ENCODE measurements around the gene TRPV3. TPM values are rescaled to one million over a fixed set of nuclear protein-coding genes. Genes with fewer than 3 reads are reported as not detected.
"Not testable (repeated sequence)": the region's sequence is repeated elsewhere in the genome, so short reads cannot be mapped to it uniquely, and the experiment has no call there.

The TRPV3 gene
- total and polyA plus RNA-seq, 2 donors from 2014 or later: 0.13 to 1.2 TPM

GRCh38 chr17:3469529-3469928, 88.1 kb downstream of the TRPV3 start:
- no peak for TF ChIP-seq CTCF (IDR thresholded peaks at IDR 0.05; ENCODE audit: borderline replicate concordance, extremely low read depth, insufficient read depth)
- Histone ChIP-seq H3K4me1 (ENCODE audit: control insufficient read depth in 2 of 3, insufficient read depth in 2 of 3, low read depth in 1 of 3, low read length in 3 of 3) (no peaks in the 10 kb centered on the region), H3K36me3 (ENCODE audit: control insufficient read depth in 2 of 3, insufficient read depth in 3 of 3, low read length in 3 of 3) (no peaks in the 10 kb centered on the region), H3K9me3 (ENCODE audit: control insufficient read depth in 2 of 3, insufficient read depth in 1 of 3, low read length in 3 of 3) (no peaks in the 10 kb centered on the region), H3K9ac (ENCODE audit: low read length in 3 of 3) (no peak overlapping the region), H3K4me3 (ENCODE audit: low read length in 3 of 3) (no peak overlapping the region), H3K27me3 (ENCODE audit: control insufficient read depth, insufficient read depth, low read length) (no peaks in the 10 kb centered on the region), H3K27ac (ENCODE audit: low read depth in 2 of 2, low read length in 2 of 2) (no peak overlapping the region)
- intact Hi-C loops (cut with DNase I): no loop called here
- FAIRE-seq (no peak), DNase-seq (no peak)

- FAIRE-seq; H3K4me3 ChIP-seq (ENCODE audit: low read length in 3 of 3); H3K27me3 ChIP-seq (ENCODE audit: control insufficient read depth, insufficient read depth, low read length); H3K36me3 ChIP-seq (ENCODE audit: control insufficient read depth in 2 of 3, insufficient read depth in 3 of 3, low read length in 3 of 3); H3K4me1 ChIP-seq (ENCODE audit: control insufficient read depth in 2 of 3, insufficient read depth in 2 of 3, low read depth in 1 of 3, low read length in 3 of 3); H3K27ac ChIP-seq (ENCODE audit: low read depth in 2 of 2, low read length in 2 of 2); intact Hi-C loops (cut with DNase I); DNase-seq; H3K9me3 ChIP-seq (ENCODE audit: control insufficient read depth in 2 of 3, insufficient read depth in 1 of 3, low read length in 3 of 3); H3K9ac ChIP-seq (ENCODE audit: low read length in 3 of 3): not testable (repeated sequence)
Observed at GRCh38 chr17:3466355-3466754, 91.3 kb downstream of the TRPV3 start.

Other genes starting within 250 kb of the TRPV3 start
- gene OR3A2, start 171.5 kb downstream of the TRPV3 start, total RNA-seq: 1.1 TPM
- gene OR3A2, start 171.5 kb downstream of the TRPV3 start, polyA plus RNA-seq (ENCODE audit: insufficient read depth, low read depth, low replicate concordance): not detected
- gene OR1E1, start 159.4 kb downstream of the TRPV3 start, total RNA-seq: not detected
- gene OR1E1, start 159.4 kb downstream of the TRPV3 start, polyA plus RNA-seq (ENCODE audit: insufficient read depth, low read depth, low replicate concordance): not detected
- gene OR3A3, start 146.4 kb downstream of the TRPV3 start, total RNA-seq: not detected
- gene OR3A3, start 146.4 kb downstream of the TRPV3 start, polyA plus RNA-seq (ENCODE audit: insufficient read depth, low read depth, low replicate concordance): not detected
- not detected for gene OR1E2, start 124.0 kb downstream of the TRPV3 start, total RNA-seq
- not detected for gene OR1E2, start 124.0 kb downstream of the TRPV3 start, polyA plus RNA-seq (ENCODE audit: insufficient read depth, low read depth, low replicate concordance)
- gene SPATA22, start 86.0 kb downstream of the TRPV3 start, total RNA-seq: 0.31 TPM
- gene SPATA22, start 86.0 kb downstream of the TRPV3 start, polyA plus RNA-seq (ENCODE audit: insufficient read depth, low read depth, low replicate concordance): not detected
- gene ASPA, start 81.8 kb downstream of the TRPV3 start, total RNA-seq: 5.1 TPM
- 24.2 TPM for gene ASPA, start 81.8 kb downstream of the TRPV3 start, polyA plus RNA-seq (ENCODE audit: insufficient read depth, low read depth, low replicate concordance)
- 4.2 TPM for gene TRPV1, start 51.6 kb upstream of the TRPV3 start, total RNA-seq
- 4.7 TPM for gene TRPV1, start 51.6 kb upstream of the TRPV3 start, polyA plus RNA-seq (ENCODE audit: insufficient read depth, low read depth, low replicate concordance)
- 17.5 TPM for gene SHPK, start 78.4 kb upstream of the TRPV3 start, total RNA-seq
- 9.2 TPM for gene SHPK, start 78.4 kb upstream of the TRPV3 start, polyA plus RNA-seq (ENCODE audit: insufficient read depth, low read depth, low replicate concordance)
- 15.7 TPM for gene CTNS, start 78.9 kb upstream of the TRPV3 start, total RNA-seq
- gene CTNS, start 78.9 kb upstream of the TRPV3 start, polyA plus RNA-seq (ENCODE audit: insufficient read depth, low read depth, low replicate concordance): 11.9 TPM
- 158 TPM for gene TAX1BP3, start 110.8 kb upstream of the TRPV3 start, total RNA-seq
- gene TAX1BP3, start 110.8 kb upstream of the TRPV3 start, polyA plus RNA-seq (ENCODE audit: insufficient read depth, low read depth, low replicate concordance): 128 TPM
- 25.6 TPM for gene EMC6, start 111.0 kb upstream of the TRPV3 start, total RNA-seq
- gene EMC6, start 111.0 kb upstream of the TRPV3 start, polyA plus RNA-seq (ENCODE audit: insufficient read depth, low read depth, low replicate concordance): 77.1 TPM
- gene P2RX5, start 138.3 kb upstream of the TRPV3 start, total RNA-seq: 8.4 TPM
- not detected for gene P2RX5, start 138.3 kb upstream of the TRPV3 start, polyA plus RNA-seq (ENCODE audit: insufficient read depth, low read depth, low replicate concordance)
- gene HASPIN, start 166.1 kb upstream of the TRPV3 start, total RNA-seq: 0.38 TPM
- gene HASPIN, start 166.1 kb upstream of the TRPV3 start, polyA plus RNA-seq (ENCODE audit: insufficient read depth, low read depth, low replicate concordance): not detected
- 16.5 TPM for gene ITGAE, start 243.4 kb upstream of the TRPV3 start, total RNA-seq
- gene ITGAE, start 243.4 kb upstream of the TRPV3 start, polyA plus RNA-seq (ENCODE audit: insufficient read depth, low read depth, low replicate concordance): 46.3 TPM